T-helper 17 cell (primary cell): ENCODE results near the gene PPP2R3B. TPM values are rescaled to one million over a fixed set of nuclear protein-coding genes. Genes with fewer than 3 reads are reported as not detected.
"Not testable (repeated sequence)": the region's sequence is repeated elsewhere in the genome, so short reads cannot be mapped to it uniquely, and the experiment has no call there.

Experiments used
- ATAC-seq: fragments of 150-1000 bp; cut with Tn5 transposase; 2 replicates; pipeline ENCODE4 v1.10.0; 2021; ENCODE audit warnings: mild to moderate bottlenecking, moderate library complexity
- DNase-seq, 3 donors: peaks; one replicate each; pipeline versions ENCODE4 v3.0.0 to v3.0.0-alpha.2; 2020 to 2021
- H3K9me3 ChIP-seq: one replicate; pipeline ENCODE4 v1.7.0; 2013; ENCODE audit warnings: low read length, mild to moderate bottlenecking; ENCODE audit not compliant: control insufficient read depth, poor library complexity, severe bottlenecking
- H3K27ac Mint-ChIP-seq: one replicate; pipeline ENCODE4 v1.8.0; 2022; ENCODE audit warnings: mild to moderate bottlenecking, moderate library complexity, mixed read lengths
- H3K27me3 Mint-ChIP-seq: one replicate; pipeline ENCODE4 v1.8.0; 2022; ENCODE audit warnings: mixed read lengths
- H3K36me3 Mint-ChIP-seq: one replicate; pipeline ENCODE4 v1.8.0; 2022; ENCODE audit warnings: low read depth, mixed read lengths
- H3K4me1 Mint-ChIP-seq: one replicate; pipeline ENCODE4 v1.8.0; 2022; ENCODE audit warnings: mild to moderate bottlenecking, mixed read lengths
- H3K4me3 Mint-ChIP-seq: one replicate; pipeline ENCODE4 v1.8.0; 2022; ENCODE audit warnings: mild to moderate bottlenecking, moderate library complexity, mixed read lengths
- total RNA-seq, 4 donors: library from RNA in 2 of 4; stranded (reverse) in 2 of 4; gene quantifications; one replicate each; pipeline ENCODE4 v1.2.3 and lab custom pipeline; 2022 to 2026

PPP2R3B gene
- total RNA-seq, 2 donors from 2014 or later: 18.5 to 19.1 TPM

DNA sequence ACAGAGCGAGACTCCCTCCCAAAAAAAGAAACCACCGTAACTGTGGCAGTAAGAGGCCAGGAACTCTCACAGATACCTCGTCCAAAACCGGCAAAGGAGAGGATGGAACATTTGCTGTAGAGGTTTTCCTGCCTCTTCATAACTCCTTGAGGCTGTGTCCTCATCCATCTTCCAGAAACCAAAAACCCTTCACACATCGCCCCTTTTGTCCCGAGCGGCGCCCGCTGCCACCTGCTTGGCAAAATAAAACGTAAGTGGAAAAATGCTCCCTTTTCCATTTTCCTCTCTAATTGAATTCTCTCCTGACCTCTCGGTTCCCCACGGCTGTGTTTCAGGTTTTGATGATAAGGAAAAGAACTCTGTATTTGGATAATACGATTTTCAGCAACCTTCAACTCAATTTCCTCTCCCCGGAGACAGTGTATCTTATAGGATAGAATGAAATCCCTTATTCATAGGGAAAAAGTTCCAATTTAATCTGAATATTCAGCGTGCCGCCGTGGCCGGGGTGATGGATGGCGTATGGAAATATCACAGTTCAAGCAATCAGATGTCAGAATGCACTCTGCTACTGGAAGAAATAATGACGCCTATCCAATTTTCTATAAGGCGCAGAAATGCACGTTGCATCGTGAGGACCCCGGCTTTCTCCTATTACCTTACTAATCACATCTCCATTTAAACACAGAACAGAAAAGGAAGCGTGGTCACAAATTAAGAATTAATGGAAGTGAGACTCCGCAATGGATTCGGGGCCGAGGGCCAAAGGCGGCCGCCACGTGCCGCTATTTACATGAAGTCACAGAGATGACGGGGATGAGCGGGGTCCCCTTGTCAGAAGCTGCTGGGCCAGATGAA is 5.2 kb upstream of the PPP2R3B start:
- H3K4me1 Mint-ChIP-seq: peaks cover 7% of the 10 kb centered on the region
- no peaks in the 10 kb centered on the region for H3K36me3 Mint-ChIP-seq
- no peak overlapping the region for H3K27ac Mint-ChIP-seq
- ATAC-seq (no peak), DNase-seq (no peak)
- no peak overlapping the region for H3K4me3 Mint-ChIP-seq
- no peaks in the 10 kb centered on the region for H3K27me3 Mint-ChIP-seq
- no peaks in the 10 kb centered on the region for H3K9me3 ChIP-seq

DNA sequence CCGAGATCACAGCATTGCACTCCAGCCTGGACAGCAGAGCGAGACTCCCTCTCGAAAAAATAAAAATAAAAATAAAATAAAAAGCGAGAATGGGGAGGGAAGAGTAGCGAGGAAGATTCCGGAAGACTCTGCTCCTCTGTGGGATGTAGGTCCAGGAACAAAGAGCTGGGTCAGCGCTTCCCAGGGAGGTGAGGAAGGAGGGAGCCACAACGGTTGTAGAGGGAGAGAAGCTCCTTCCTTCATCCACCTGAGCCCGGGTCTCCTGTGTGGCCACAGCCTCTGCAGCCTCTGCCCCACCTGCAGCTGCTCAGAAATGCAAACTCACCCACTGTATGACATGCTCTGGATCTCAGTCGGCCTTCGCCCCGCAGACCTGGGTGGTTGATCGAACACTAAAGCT is 3.8 kb upstream of the PPP2R3B start:
- Mint-ChIP-seq H3K27me3 (no peaks in the 10 kb centered on the region), H3K27ac (no peak overlapping the region), H3K4me3 (no peak overlapping the region), H3K36me3 (no peaks in the 10 kb centered on the region), H3K4me1 (peaks cover 8% of the 10 kb centered on the region)
- no peak for DNase-seq
- no peak for ATAC-seq
- no peaks in the 10 kb centered on the region for H3K9me3 ChIP-seq

DNA sequence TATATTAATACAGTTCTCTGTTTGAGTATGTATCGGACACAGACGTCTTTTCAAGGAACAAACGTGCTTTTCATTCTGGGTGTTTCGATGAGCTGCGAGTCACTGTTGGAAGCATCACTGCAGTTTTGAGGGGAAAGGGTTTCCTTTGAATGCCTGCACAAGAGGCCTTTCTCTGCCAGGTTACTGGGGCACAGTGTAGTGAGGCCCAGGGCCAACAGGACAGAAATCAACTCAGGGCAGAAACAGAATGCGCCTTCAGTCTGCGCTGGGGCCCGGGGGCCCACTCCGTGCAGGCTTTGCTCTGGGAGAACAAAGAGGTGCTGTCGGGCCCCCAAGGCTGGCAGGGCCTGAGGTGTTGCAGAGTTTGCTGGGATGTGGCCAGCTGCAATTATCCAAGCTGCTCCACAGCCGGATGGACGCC is 2.3 kb upstream of the PPP2R3B start:
- ATAC-seq: no peak
- Mint-ChIP-seq H3K27me3 (no peaks in the 10 kb centered on the region), H3K27ac (peak overlapping the region; percentile 88), H3K4me3 (no peak overlapping the region), H3K36me3 (no peaks in the 10 kb centered on the region), H3K4me1 (peaks cover 8% of the 10 kb centered on the region)
- DNase-seq: no peak
- no peaks in the 10 kb centered on the region for H3K9me3 ChIP-seq

DNA sequence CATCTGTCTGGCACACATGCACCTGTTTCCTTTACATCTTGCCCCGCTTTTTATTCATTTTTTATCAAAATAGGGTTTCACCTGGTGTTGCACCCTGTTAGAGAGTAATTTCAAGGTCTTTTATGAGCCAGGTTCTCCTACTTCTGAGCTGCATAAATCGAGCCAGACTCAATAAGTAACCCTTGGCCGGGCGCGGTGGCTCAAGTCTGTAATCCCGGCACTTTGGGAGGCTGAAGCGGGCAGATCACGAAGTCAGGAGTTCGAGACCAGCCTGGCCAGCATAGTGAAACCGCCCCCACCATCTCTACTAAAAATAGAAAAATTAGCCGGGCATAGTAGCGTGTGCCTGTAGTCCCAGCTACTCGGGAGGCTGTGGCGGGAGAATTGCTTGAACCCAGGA is 1.0 kb upstream of the PPP2R3B start:
- H3K27me3 Mint-ChIP-seq: no peaks in the 10 kb centered on the region
- DNase-seq (no peak), ATAC-seq (no peak)
- peak overlapping the region; percentile 94 for H3K27ac Mint-ChIP-seq
- H3K9me3 ChIP-seq: no peaks in the 10 kb centered on the region
- H3K36me3 Mint-ChIP-seq: no peaks in the 10 kb centered on the region
- peak overlapping the region; percentile 91 for H3K4me3 Mint-ChIP-seq
- peaks cover 8% of the 10 kb centered on the region for H3K4me1 Mint-ChIP-seq

DNA sequence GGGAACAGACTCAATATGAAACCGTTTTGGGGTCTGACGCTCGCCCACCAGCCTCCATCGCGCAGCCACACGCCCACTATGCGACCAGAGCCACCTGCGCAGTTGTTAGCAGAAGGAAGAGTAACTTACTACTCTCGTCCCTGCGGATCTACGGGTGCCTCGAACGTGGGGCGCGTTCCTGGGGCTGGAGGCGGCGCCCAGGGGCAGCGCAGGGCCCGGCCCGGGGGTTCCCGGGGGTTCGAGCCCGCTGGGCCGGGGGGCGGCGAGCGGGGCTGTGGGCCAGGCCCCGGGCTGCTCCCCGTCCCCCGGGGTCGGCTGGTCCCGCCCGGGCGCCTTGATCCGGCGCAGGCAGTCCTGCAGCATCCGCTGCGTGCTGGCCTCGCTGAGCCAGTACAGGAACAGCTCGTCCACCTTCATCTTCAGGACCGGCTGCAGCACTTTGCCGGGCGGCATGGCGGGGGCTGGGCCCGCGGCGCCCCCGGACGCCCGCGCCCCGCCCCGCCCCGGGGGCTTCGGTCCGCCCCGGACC is 404 bp downstream of the PPP2R3B start:
- DNase-seq: no peak
- Mint-ChIP-seq H3K27me3 (no peaks in the 10 kb centered on the region), H3K27ac (peak overlapping the region; percentile 94), H3K36me3 (no peaks in the 10 kb centered on the region), H3K4me3 (peak overlapping the region; percentile 67), H3K4me1 (peaks cover 14% of the 10 kb centered on the region)
- no peaks in the 10 kb centered on the region for H3K9me3 ChIP-seq
- no peak for ATAC-seq

DNA sequence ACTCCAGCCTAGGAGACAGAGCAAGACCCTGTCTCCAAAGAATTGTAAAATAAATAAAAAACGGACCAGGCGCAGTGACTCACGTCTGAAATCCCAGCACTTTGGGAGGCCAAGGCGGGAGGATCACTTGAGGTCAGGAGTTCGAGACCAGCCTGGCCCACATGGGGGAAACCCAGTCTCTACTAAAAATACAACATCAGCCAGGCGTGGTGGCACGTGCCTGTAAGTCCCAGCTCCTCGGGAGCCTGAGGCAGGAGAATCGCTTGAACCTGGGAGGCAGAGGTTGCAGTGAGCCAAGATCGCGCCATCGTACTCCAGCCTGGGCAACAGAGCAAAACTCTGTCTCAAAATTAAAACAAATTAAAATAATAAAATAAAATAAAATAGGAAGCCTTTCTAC is 971 bp downstream of the PPP2R3B start:
- not testable (repeated sequence) for H3K36me3 Mint-ChIP-seq, ATAC-seq, DNase-seq, H3K9me3 ChIP-seq, H3K27me3 Mint-ChIP-seq, H3K27ac Mint-ChIP-seq
- H3K4me3 Mint-ChIP-seq: peak overlapping the region; percentile 67
- peaks cover 14% of the 10 kb centered on the region for H3K4me1 Mint-ChIP-seq

DNA sequence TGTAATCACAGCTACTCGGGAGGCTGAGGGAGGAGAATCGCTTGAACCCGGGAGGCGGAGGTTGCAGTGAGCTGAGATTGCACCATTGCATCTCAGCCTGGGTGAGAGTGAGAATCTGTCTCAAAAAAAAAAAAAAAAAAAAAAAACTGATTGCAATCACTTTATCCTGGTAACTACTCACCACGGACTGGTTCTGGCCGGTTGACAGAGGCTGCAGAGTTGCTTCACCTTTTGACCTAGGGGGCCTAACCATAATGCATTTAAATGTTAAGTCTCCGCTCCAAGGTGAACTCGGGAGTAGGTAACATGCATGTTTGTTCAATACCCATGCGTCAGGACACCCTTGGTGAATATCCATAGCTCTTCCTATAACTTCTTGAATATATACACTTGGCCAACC is 1.8 kb downstream of the PPP2R3B start:
- no peak for ATAC-seq
- Mint-ChIP-seq H3K27me3 (no peaks in the 10 kb centered on the region), H3K4me1 (peaks cover 15% of the 10 kb centered on the region), H3K27ac (no peak overlapping the region), H3K4me3 (peak overlapping the region; percentile 41), H3K36me3 (no peaks in the 10 kb centered on the region)
- no peaks in the 10 kb centered on the region for H3K9me3 ChIP-seq
- no peak for DNase-seq

DNA sequence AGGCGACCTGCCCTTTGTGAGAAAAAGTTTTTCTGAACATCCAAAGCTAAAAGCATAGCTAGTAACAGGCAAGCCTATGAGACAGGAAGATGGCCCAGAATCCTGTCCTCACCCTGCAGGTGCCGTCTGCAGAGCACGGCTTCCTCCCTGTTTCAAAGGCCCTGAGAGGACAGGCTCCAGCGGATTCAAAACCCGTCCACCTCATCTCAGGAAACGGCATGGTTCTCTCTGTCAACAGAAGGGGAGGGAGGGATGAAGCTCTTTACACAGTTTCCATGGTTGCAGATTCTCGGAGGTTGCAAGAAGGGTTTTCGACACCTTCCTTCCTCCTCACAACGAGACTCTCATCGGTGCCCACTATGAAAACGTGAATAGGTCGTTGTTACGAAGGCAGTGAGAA is 8.3 kb downstream of the PPP2R3B start:
- no peaks in the 10 kb centered on the region for H3K9me3 ChIP-seq
- H3K4me1 Mint-ChIP-seq: peaks cover 22% of the 10 kb centered on the region
- DNase-seq: no peak
- H3K36me3 Mint-ChIP-seq: peaks cover 9% of the 10 kb centered on the region
- H3K4me3 Mint-ChIP-seq: no peak overlapping the region
- ATAC-seq: no peak
- peaks cover 18% of the 10 kb centered on the region for H3K27me3 Mint-ChIP-seq
- H3K27ac Mint-ChIP-seq: peak overlapping the region; percentile 24

DNA sequence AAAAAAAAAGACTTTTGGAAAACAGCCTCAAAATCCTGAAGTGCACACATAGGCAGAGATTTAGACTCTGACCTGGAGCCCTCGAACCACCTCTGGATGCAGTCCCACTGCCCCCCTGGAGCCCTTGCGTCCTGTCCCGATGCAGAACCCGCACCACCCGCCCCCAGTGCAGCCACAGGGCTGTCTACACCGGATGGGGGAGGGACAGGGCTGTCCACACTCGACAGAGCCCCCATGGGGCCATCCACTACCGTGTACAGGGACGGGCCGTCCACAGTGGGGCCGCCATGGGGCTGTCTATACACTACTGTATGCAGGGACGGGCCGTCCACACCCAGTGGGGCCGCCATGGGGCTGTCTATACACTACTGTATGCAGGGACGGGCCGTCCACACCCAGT is 10.5 kb downstream of the PPP2R3B start:
- H3K4me1 Mint-ChIP-seq: peaks cover 19% of the 10 kb centered on the region
- H3K4me3 Mint-ChIP-seq, DNase-seq, H3K27ac Mint-ChIP-seq, ATAC-seq, H3K9me3 ChIP-seq: not testable (repeated sequence)
- H3K27me3 Mint-ChIP-seq: peaks cover 32% of the 10 kb centered on the region
- H3K36me3 Mint-ChIP-seq: peaks cover 11% of the 10 kb centered on the region

DNA sequence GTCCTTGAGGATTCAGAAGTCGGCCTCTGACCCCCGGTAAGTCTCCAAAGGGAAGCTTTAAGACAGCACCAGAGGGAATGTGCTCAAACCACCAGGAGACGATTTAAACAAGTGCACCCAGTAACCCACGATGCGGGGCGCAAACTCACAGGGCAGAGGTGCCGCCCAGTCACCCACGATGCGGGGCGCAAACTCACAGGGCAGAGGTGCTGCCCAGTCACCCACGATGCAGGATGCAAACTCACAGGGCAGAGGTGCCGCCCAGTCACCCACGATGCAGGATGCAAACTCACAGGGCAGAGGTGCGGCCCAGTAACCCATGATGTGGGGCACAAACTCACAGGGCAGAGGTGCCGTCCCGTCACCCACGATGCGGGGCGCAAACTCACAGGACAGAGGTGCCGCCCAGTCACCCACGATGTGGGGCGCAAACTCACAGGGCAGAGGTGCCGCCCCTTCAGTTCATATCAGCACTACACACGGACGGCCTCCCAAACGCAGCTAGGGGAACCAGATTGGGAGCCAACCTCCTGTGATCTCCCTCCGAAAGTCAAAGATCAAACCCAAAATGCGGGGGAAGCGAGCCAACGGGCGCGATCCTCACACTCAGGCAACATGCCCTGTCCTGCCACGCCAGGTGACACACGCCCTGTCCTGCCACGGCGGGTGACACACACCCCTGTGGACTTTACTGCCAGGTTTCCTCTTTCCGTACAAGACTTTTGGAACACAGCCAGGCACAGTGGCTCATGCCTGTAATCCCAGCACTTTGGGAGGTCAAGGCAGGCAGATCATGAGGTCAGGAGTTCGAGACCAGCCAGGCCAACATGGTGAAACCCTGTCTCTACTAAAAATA is 11.3 kb downstream of the PPP2R3B start:
- peaks cover 21% of the 10 kb centered on the region for H3K4me1 Mint-ChIP-seq
- ATAC-seq: no peak

DNA sequence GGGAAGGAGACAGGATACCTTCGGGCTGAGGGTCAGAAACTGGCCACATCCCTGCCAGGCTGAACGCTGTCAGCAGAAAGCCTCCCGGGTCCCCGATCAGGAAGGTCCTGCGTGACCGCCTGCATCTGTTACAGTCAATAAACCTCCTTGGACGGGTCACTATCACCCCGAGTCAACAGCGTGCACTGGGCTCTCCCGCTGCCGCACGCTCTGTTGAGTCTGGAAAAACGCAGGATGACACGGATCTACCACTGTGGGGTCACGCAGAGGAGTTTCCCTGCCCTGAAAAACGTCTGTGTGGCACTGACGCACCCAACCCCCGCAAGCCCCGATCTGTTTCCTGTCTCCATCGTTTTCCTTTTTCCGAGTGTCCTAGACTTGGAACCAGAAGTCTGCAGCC is 12.1 kb downstream of the PPP2R3B start:
- no peak overlapping the region for H3K27ac Mint-ChIP-seq
- DNase-seq (no peak), ATAC-seq (no peak)
- peaks cover 18% of the 10 kb centered on the region for H3K4me1 Mint-ChIP-seq
- no peaks in the 10 kb centered on the region for H3K9me3 ChIP-seq
- H3K4me3 Mint-ChIP-seq: peak overlapping the region; percentile 81
- peaks cover 11% of the 10 kb centered on the region for H3K36me3 Mint-ChIP-seq
- H3K27me3 Mint-ChIP-seq: peaks cover 41% of the 10 kb centered on the region

More for the DNA sequence above, 11.3 kb downstream of the PPP2R3B start:
- Mint-ChIP-seq H3K27me3 (peaks cover 40% of the 10 kb centered on the region), H3K36me3 (peaks cover 11% of the 10 kb centered on the region), H3K4me3 (peak overlapping the region; percentile 81), H3K27ac (no peak overlapping the region)
- no peak for DNase-seq
- H3K9me3 ChIP-seq: no peaks in the 10 kb centered on the region

DNA sequence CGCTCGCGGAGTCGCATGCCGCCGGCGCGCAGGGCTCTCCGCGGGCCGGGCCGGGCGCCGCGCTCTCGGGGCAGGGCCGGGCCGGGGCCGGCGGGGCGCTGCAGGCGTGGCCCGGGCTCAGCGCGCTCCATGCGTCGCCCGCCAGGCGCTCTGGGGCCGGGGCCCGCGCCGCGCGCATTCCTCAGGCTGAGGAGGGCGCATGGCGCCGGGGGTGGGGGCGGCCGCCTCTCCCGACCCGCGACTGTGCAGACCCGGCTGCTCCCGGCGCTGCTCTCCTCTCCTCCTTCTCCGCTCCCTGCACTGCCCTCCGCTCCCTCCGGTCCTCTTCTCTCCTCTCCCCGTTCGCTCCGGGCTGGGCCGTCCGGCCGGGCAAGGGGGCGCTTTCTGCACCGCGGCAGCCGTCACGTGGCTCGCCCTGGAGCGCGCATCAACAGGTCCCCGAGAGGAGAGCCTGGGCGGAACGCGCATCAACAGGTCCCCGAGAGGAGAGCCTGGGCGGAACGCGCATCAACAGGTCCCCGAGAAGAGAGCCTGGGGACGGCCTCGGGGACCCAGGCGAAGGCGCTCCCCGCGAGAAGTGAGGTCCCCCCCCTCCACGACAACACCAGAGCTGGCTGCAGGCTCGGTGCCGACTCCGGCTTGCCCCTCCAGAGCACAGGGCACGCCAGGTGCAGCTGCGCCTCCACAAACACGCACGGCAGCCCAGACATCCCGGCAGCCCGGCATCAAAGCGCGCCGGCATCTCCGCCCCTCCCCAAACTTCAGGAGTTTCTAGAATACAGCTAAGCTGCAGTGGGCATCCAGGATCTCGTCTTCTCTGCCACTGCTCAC is 12.9 kb downstream of the PPP2R3B start:
- peaks cover 18% of the 10 kb centered on the region for H3K4me1 Mint-ChIP-seq
- peaks cover 41% of the 10 kb centered on the region for H3K27me3 Mint-ChIP-seq
- H3K27ac Mint-ChIP-seq: no peak overlapping the region
- H3K36me3 Mint-ChIP-seq: peaks cover 11% of the 10 kb centered on the region
- H3K9me3 ChIP-seq: no peaks in the 10 kb centered on the region
- ATAC-seq (peak; percentile 74), DNase-seq (no peak)
- H3K4me3 Mint-ChIP-seq: peak overlapping the region; percentile 81
